Chondrocyte (in vitro differentiated cells): ENCODE measurements around the gene HSPA12B. TPM values are rescaled to one million over a fixed set of nuclear protein-coding genes. Genes with fewer than 3 reads are reported as not detected.

Source experiments
- DNase-seq: peaks from one replicate; pipeline ENCODE4 v3.0.0; 2021; ENCODE audit warnings: mixed read lengths, low spot score
- H3K27ac Mint-ChIP-seq: one replicate; pipeline ENCODE4 v1.8.0; 2021; ENCODE audit warnings: mild to moderate bottlenecking, moderate library complexity, mixed read lengths; ENCODE audit not compliant: unreplicated experiment
- H3K27me3 Mint-ChIP-seq: 2 replicates; pipeline ENCODE4 v1.8.0; 2021; ENCODE audit warnings: low read depth, mixed read lengths
- H3K36me3 Mint-ChIP-seq: 2 replicates; pipeline ENCODE4 v1.8.0; 2021; ENCODE audit warnings: low read depth, mixed read lengths
- H3K4me1 Mint-ChIP-seq: 2 replicates; pipeline ENCODE4 v1.8.0; 2021; ENCODE audit warnings: low read depth, mild to moderate bottlenecking, mixed read lengths
- H3K4me3 Mint-ChIP-seq: one replicate; pipeline ENCODE4 v1.8.0; 2021; ENCODE audit warnings: mild to moderate bottlenecking, moderate library complexity, mixed read lengths; ENCODE audit not compliant: unreplicated experiment
- H3K9me3 Mint-ChIP-seq: 2 replicates; pipeline ENCODE4 v1.8.0; 2021; ENCODE audit warnings: low read depth, mixed read lengths
- total RNA-seq: library from RNA; stranded (reverse); gene quantifications from 3 replicates; pipeline ENCODE4 v1.2.1, GENCODE V29; 2021
- TF ChIP-seq, protein P1 (sequence below): fragments of 200-600 bp; sonication (generic); IDR thresholded peaks from 2 replicates; pipeline ENCODE4 v1.5.0; 2021; ENCODE audit warnings: antibody characterized with exemption, mild to moderate bottlenecking, moderate library complexity

The HSPA12B gene
- total RNA-seq, 1 donor from 2014 or later, result 0.10 TPM

- Mint-ChIP-seq H3K9me3 (no peaks in the 10 kb centered on the region), H3K27ac (no peak overlapping the region), H3K27me3 (no peaks in the 10 kb centered on the region), H3K4me1 (peaks cover 2% of the 10 kb centered on the region), H3K36me3 (peaks cover 5% of the 10 kb centered on the region), H3K4me3 (no peak overlapping the region)
- TF ChIP-seq, protein P1, sequence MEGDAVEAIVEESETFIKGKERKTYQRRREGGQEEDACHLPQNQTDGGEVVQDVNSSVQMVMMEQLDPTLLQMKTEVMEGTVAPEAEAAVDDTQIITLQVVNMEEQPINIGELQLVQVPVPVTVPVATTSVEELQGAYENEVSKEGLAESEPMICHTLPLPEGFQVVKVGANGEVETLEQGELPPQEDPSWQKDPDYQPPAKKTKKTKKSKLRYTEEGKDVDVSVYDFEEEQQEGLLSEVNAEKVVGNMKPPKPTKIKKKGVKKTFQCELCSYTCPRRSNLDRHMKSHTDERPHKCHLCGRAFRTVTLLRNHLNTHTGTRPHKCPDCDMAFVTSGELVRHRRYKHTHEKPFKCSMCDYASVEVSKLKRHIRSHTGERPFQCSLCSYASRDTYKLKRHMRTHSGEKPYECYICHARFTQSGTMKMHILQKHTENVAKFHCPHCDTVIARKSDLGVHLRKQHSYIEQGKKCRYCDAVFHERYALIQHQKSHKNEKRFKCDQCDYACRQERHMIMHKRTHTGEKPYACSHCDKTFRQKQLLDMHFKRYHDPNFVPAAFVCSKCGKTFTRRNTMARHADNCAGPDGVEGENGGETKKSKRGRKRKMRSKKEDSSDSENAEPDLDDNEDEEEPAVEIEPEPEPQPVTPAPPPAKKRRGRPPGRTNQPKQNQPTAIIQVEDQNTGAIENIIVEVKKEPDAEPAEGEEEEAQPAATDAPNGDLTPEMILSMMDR, result no peak
- DNase-seq, result no peak
Observed at GRCh38 chr20:3758566-3758965, 26.1 kb downstream of the HSPA12B start.

DNA sequence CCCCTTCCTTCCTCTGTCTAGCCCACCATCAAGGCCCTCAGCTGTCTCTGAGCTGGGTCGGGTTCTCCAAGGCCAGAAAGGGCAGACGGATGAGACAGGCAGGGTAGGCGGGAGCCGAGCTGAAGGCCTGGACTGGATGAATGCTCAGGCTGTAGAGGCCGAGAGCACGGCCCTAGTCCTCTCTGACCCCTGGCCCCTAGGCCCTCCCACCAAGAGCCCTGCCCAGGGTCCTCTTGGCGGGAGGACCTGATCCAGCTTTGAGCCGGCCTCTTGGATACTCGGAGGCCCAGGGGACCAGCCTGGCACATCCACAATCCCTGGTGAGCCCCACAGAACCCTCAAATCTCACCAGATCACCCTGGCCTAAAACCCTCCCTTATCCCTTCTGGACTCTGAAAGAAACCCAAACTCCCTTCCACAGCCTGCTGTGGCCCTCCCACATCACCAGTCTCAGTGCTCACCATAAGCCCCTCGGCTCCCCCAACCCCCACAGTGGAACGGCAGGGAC, 26.9 kb downstream of the HSPA12B start:
- TF ChIP-seq, protein P1, result no peak
- Mint-ChIP-seq H3K27ac (no peak overlapping the region), H3K36me3 (peaks cover 5% of the 10 kb centered on the region), H3K9me3 (no peaks in the 10 kb centered on the region), H3K4me1 (peaks cover 2% of the 10 kb centered on the region), H3K4me3 (no peak overlapping the region), H3K27me3 (no peaks in the 10 kb centered on the region)
- no peak for DNase-seq

- peaks cover 2% of the 10 kb centered on the region for H3K4me1 Mint-ChIP-seq
- H3K9me3 Mint-ChIP-seq, result no peaks in the 10 kb centered on the region
- DNase-seq, result no peak
- no peak overlapping the region for H3K27ac Mint-ChIP-seq
- no peaks in the 10 kb centered on the region for H3K27me3 Mint-ChIP-seq
- TF ChIP-seq, protein P1, result no peak
- no peak overlapping the region for H3K4me3 Mint-ChIP-seq
- peaks cover 5% of the 10 kb centered on the region for H3K36me3 Mint-ChIP-seq
Observed at GRCh38 chr20:3759884-3760283, 27.4 kb downstream of the HSPA12B start.

DNA sequence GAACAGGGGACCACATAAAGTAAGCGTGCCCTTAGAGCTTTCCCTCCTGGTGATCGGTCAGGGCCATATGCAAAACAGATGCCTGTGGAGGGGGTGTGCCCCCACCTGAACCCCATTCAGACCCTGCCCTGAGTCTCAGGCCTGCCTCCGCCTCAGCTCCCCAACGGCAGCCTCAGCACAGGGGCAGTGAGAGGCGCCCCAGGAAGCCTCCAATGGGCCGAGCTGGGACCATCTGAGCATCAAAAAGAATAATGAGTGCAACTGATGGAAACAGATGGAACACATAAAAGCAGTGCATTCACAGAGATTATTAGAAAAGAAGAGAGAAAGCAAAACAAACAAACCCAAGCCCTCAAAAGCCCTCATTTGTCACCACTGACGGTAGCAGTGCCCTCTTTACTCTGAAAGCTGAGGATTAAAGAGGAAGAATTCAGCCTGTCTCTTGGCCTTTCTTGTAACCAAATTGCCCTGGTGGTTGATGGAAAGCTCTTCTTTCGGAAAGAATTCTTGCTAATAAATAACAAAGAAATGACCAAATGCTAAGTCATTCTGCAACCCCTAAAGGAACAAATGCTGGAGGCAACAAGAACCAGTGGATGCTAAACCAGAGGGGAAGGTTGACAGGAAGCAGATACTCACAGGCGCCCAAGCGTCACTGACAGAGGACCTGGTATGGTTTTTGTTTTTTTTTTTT, 28.3 kb downstream of the HSPA12B start:
- no peak overlapping the region for H3K4me3 Mint-ChIP-seq
- peaks cover 5% of the 10 kb centered on the region for H3K36me3 Mint-ChIP-seq
- no peak overlapping the region for H3K27ac Mint-ChIP-seq
- no peaks in the 10 kb centered on the region for H3K27me3 Mint-ChIP-seq
- no peaks in the 10 kb centered on the region for H3K9me3 Mint-ChIP-seq
- peaks cover 2% of the 10 kb centered on the region for H3K4me1 Mint-ChIP-seq
- DNase-seq, result no peak
- TF ChIP-seq, protein P1, result no peak

DNA sequence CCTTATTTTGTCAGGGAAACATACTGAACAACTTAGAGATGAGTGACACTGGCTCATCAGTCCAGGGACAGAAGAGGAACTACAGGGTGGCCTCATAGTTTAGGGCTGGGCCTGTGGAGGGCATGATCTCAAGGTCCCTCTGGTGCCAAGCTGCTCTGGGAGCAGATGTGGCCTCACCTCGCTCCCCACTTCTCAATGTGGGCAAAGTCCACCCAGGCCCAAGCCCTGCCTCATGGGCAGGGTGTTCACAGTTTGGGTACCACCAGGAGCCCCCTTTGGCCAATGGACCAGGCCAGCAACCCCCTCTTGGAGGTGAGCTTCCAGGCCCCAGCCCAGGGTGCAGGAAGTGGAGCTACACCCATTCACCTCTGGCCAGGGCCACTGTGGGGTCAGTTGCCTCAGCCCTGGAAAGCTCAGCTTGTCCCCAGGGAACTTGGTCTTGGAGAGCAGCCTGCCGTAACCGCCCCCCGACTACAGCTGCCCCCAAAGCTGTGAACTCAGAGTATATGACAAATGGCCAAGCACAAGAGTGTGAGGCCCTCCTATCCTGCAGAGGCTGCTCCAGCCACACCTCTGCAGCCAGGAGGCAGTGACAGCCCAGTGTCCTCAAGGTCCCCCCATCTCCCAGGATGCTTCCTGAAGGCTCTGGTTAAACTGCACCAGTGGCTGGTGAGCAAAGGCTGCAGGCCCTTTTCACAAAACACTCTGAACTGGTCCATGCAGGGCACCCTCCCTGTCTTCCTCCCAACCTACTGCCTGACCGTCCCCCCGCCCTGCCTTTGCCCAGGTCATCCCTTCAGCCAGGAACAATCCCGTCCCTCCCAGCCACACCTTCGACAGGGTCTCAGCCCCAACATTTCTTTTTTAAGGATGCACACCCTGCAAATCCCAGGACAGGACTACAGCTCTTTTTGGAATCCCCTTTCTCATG, 31.5 kb downstream of the HSPA12B start:
- DNase-seq, result no peak
- Mint-ChIP-seq H3K4me3 (no peak overlapping the region), H3K9me3 (no peaks in the 10 kb centered on the region), H3K27me3 (no peaks in the 10 kb centered on the region), H3K4me1 (peaks cover 16% of the 10 kb centered on the region), H3K27ac (no peak overlapping the region), H3K36me3 (no peaks in the 10 kb centered on the region)
- TF ChIP-seq, protein P1, result no peak
